Gastroesophageal sphincter (tissue), 3 donors: ENCODE measurements around the gene NFAT5.

ENCODE experiments used
- EP300 ChIP-seq: sonication (generic); formaldehyde crosslinking; IDR thresholded peaks from one replicate; pipeline ENCODE4 v1.6.1; 2017; ENCODE audit warnings: antibody characterized with exemption, mild to moderate bottlenecking
- POLR2A ChIP-seq, 2 donors: fragments of 450-650 bp; IDR thresholded peaks; one replicate each; pipeline ENCODE4 v1.6.1; 2017; ENCODE audit warnings: antibody characterized with exemption in 2 of 2, mild to moderate bottlenecking in 2 of 2, moderate library complexity in 1 of 2
- POLR2AphosphoS5 ChIP-seq: sonication (generic); formaldehyde crosslinking; IDR thresholded peaks from one replicate; pipeline ENCODE4 v1.6.1; 2017; ENCODE audit warnings: antibody characterized with exemption
- TF ChIP-seq, protein P1 (sequence below), 4 experiments: fragments of 200-600 bp in 2 of 4; fragments of 450-650 bp in 2 of 4; sonication (generic) in 1 of 4; IDR thresholded peaks; one replicate each; pipeline ENCODE4 v1.5.1; 2017 to 2019; ENCODE audit warnings: antibody characterized with exemption in 4 of 4, mild to moderate bottlenecking in 2 of 4, moderate library complexity in 2 of 4

- TF ChIP-seq EP300 = no peak
- TF ChIP-seq, protein P1, sequence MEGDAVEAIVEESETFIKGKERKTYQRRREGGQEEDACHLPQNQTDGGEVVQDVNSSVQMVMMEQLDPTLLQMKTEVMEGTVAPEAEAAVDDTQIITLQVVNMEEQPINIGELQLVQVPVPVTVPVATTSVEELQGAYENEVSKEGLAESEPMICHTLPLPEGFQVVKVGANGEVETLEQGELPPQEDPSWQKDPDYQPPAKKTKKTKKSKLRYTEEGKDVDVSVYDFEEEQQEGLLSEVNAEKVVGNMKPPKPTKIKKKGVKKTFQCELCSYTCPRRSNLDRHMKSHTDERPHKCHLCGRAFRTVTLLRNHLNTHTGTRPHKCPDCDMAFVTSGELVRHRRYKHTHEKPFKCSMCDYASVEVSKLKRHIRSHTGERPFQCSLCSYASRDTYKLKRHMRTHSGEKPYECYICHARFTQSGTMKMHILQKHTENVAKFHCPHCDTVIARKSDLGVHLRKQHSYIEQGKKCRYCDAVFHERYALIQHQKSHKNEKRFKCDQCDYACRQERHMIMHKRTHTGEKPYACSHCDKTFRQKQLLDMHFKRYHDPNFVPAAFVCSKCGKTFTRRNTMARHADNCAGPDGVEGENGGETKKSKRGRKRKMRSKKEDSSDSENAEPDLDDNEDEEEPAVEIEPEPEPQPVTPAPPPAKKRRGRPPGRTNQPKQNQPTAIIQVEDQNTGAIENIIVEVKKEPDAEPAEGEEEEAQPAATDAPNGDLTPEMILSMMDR (IDR thresholded peaks at IDR 0.05) = no peak
- no peak for TF ChIP-seq POLR2A (IDR thresholded peaks at IDR 0.05)
- no peak for TF ChIP-seq POLR2AphosphoS5
Measured at GRCh38 chr16:69754143-69754468, 188.3 kb downstream of the NFAT5 start.
